Small intestine (tissue), 7 donors: ENCODE data around the gene CABLES1. TPM values are rescaled to one million over a fixed set of nuclear protein-coding genes. Genes with fewer than 3 reads are reported as not detected.

Source experiments
- DNase-seq, 2 donors: peaks; one replicate each; pipeline versions ENCODE4 v3.0.0 to v3.0.0-alpha.2; 2013
- FAIRE-seq: peaks from 2 replicates; lab custom pipeline; 2012; peaks lifted over from hg19 to GRCh38; lab: Jason Lieb, UNC
- H3K27ac ChIP-seq, 3 donors: one replicate each; pipeline ENCODE4 v1.5.1; 2013; ENCODE audit warnings: low read length in 2 of 3, mild to moderate bottlenecking in 2 of 3, control low read depth in 1 of 3, inconsistent platforms in 1 of 3, low read depth in 1 of 3, moderate library complexity in 1 of 3
- H3K27me3 ChIP-seq, 3 donors: one replicate each; pipeline ENCODE4 v1.6.1; 2013; ENCODE audit warnings: low read length in 3 of 3, inconsistent platforms in 1 of 3; ENCODE audit not compliant: control insufficient read depth in 3 of 3, insufficient read depth in 3 of 3
- H3K36me3 ChIP-seq, 3 donors: one replicate each; pipeline ENCODE4 v1.6.1; 2013; ENCODE audit warnings: low read length in 3 of 3, inconsistent platforms in 1 of 3, low read depth in 1 of 3, mild to moderate bottlenecking in 1 of 3, moderate library complexity in 1 of 3; ENCODE audit not compliant: control insufficient read depth in 3 of 3, insufficient read depth in 2 of 3
- H3K4me1 ChIP-seq, 3 donors: one replicate each; pipeline ENCODE4 v1.6.1; 2013; ENCODE audit warnings: low read length in 2 of 3, inconsistent platforms in 1 of 3, low read depth in 1 of 3, mild to moderate bottlenecking in 1 of 3, moderate library complexity in 1 of 3; ENCODE audit not compliant: control insufficient read depth in 3 of 3, insufficient read depth in 2 of 3
- H3K4me3 ChIP-seq, 3 donors: one replicate each; pipeline ENCODE4 v1.5.1; 2013; ENCODE audit warnings: low read length in 3 of 3, control low read depth in 1 of 3, inconsistent platforms in 1 of 3, low read depth in 1 of 3, mild to moderate bottlenecking in 1 of 3, moderate library complexity in 1 of 3
- H3K9me3 ChIP-seq, 2 donors: one replicate each; pipeline ENCODE4 v1.6.1; 2013; ENCODE audit warnings: low read depth in 1 of 2, low read length in 1 of 2; ENCODE audit not compliant: control insufficient read depth in 2 of 2, insufficient read depth in 1 of 2
- WGBS, 3 donors: extraction: QIAGEN DNeasy Blood & Tissue Kit; methylation state at CpG; one replicate each; pipeline ENCODE4 v1.1.7; 2013; 5-methylcytosine and 5-hydroxymethylcytosine counted together
- polyA plus RNA-seq, 4 donors: library from polyadenylated mRNA; stranded (reverse) in 3 of 4; unstranded in 1 of 4; fragments of 200-250 nt in 3 of 4; fragments of 120-200 nt in 1 of 4; gene quantifications; one replicate each; pipeline versions ENCODE4 v1.2.1 to v1.2.3, GENCODE V29; 2013
- donor health status: healthy with polysubstance abuse.
- donor health status: control.
- donor health status: control.
- donor health status: Bipolar disorder and iron deficiency.
- donor health status: healthy.

CABLES1 gene
- polyA plus RNA-seq, 4 donors = 6.9 to 11.7 (median 8.5) TPM

DNA sequence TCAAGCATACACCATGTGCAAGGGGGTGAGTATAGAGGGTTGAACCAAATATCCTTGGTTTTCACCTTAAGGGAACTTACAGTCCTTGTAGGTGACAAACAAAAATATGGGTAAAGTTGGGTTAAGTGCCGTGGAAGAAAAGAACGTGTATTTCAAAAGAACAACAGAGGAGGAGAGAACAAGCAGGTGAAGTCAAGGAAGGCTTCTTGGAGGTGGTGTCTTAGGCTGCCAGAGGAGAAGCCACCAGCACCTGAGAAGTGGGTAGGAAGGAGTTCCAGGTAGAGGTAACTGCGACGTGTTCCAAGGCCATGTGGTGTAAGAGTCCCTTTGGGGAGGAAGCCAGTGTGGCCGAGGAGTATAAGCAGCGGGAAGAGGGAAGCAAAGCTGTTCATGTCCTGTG, 27.2 kb downstream of the CABLES1 start:
- no peaks in the 10 kb centered on the region for H3K27me3 ChIP-seq
- H3K4me1 ChIP-seq = peaks cover 0 to 14% (median 3%) of the 10 kb centered on the region in 3 donors
- DNase-seq (no peak), FAIRE-seq (no peak)
- H3K4me3 ChIP-seq = no peak overlapping the region
- 88 to 93% (median 92%) methylated on average over 6 of the region's 6 CpGs for WGBS, 3 donors
- no peak overlapping the region for H3K27ac ChIP-seq
- H3K9me3 ChIP-seq = no peaks in the 10 kb centered on the region
- no peaks in the 10 kb centered on the region for H3K36me3 ChIP-seq

DNA sequence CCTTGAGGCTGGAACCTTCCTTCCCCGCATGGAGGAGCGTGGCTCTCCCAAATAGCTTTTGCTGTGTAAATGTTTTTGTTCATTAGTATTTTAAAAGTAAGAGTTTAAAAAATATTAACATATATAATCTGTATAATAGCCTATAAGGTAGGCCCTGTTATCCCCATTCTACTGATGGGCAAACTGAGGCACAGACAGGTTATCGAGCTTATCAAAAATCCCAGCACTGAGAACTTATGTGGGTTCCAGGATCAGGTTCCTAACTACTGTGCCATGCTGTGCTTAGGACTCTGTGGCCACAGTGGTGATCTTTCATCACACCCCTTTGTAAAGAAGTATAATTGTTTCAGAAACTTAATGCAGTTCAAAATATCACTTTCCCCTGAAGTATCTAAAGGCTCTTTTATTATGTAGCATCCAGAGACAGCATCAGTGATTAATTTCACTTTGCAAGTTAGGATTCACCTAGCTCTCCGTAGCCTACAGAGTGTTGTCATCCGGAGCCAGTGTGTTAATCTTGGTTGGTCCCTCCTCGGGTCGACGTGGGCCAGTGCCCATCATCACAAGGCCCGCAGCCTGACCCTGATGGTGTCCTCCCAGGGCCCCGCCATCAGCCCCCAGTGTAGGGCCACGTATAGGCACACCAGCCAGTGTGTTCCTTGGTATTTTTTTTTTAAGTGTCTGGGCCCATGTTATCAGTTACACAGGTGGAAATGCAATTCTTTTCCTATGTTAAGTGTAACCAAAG, 28.7 kb downstream of the CABLES1 start:
- Histone ChIP-seq H3K9me3 (no peaks in the 10 kb centered on the region), H3K36me3 (peaks cover 0 to 6% (median 3%) of the 10 kb centered on the region in 3 donors), H3K4me3 (no peak overlapping the region), H3K27ac (no peak overlapping the region), H3K4me1 (peaks cover 0 to 11% (median 3%) of the 10 kb centered on the region in 3 donors), H3K27me3 (no peaks in the 10 kb centered on the region)
- whole genome bisulfite sequencing, 3 donors = 81 to 86% (median 82%) methylated on average over 11 of the region's 11 CpGs
- DNase-seq = no peak
- no peak for FAIRE-seq

DNA sequence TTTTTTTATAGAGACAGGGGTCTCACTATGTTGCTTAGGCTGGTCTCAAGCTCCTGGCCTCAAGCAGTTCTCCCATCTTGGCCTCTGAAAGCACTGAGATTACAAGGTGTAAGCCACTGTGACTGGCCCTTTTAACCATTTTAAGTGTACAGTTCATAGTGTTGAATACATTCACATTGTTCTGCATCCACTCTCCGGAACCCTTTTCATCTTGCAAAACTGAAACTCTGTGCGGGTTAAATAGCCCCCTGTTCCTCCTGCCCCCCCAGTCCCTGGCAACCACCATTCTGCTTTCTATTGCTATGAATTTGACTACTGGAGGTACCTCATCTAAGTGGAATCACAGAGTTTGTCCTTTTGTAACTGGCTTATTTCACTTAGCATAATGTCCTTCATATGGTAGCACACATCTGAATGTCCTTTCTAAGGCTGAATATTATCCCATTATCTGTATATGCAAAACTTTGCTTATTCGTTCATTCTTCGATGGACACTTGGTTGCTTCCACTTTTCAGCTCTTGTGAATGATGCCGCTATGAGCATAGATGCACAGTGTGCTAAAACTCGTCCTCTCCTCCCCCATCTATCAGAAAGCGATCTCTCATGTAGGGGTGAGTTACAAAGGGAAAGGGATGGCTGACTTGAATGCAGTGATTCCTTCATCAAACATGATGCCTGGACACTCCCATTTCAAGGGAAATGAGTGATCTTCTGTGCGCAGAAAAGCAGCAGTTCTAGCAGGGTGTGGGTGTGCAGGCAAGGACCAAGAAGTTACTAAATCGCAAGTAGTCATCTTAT, 30.2 kb downstream of the CABLES1 start:
- Histone ChIP-seq H3K4me1 (peaks cover 0 to 6% (median under 1%) of the 10 kb centered on the region in 3 donors), H3K27ac (no peak overlapping the region), H3K36me3 (peaks cover 0 to 6% (median 3%) of the 10 kb centered on the region in 3 donors), H3K9me3 (no peaks in the 10 kb centered on the region), H3K27me3 (no peaks in the 10 kb centered on the region), H3K4me3 (no peak overlapping the region)
- FAIRE-seq = no peak
- WGBS, 3 donors = 92 to 97% (median 93%) methylated on average over 9 of the region's 9 CpGs
- no peak for DNase-seq

DNA sequence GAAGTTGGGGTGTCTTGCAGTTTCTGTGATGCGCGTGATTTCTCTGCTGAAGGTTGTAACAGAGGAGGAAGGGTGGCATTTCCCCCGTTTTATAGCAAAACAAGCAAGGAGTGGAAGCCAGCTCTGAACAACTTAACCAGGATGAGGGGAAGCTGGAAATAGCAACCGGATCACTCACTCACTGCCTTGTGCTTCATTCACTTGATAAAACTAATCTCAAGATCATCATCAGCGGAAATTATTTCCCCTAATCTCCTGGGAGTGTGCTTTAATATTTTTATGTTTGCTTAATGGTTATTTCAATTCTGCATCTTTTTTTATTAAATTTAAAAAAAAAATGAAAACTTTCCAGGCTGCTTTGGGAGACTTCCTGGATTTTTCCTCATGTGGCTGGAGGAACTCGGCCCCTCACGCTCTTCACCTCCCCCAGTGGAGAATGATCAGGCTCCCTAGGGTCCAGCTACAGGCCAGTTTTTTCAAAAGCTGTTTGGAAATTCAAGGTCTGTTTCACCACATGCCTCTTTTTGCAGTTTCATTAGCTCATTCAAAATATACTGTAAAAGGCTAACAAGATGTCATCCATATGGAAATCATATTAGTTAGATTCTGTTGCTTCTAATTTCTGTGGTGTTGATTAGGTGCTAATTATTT, 31.7 kb downstream of the CABLES1 start:
- 66 to 77% (median 76%) methylated on average over 7 of the region's 7 CpGs for WGBS, 3 donors
- FAIRE-seq (no peak), DNase-seq (no peak)
- Histone ChIP-seq H3K27ac (no peak overlapping the region), H3K36me3 (peaks cover 0 to 6% (median 3%) of the 10 kb centered on the region in 3 donors), H3K4me3 (no peak overlapping the region), H3K27me3 (no peaks in the 10 kb centered on the region), H3K4me1 (no peaks in the 10 kb centered on the region), H3K9me3 (no peaks in the 10 kb centered on the region)

DNA sequence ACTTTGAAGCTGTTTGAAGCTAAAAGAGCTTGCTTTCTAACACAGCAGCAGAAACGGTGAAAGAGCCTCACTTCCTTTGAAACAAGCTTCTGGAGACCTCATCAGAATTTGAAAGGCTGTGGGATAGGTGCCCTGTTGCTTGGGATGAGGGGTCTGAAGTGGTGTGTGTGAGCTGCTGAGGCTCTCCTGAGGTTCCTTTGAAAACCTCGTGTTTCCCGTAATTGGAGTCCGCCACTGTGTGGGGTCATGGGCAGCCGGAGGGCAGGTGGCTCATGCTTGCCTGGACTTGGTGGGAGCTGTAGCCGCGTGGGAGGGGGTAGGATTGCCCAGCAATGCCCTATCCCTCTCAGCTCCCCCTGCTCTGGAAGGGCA, 34.4 kb downstream of the CABLES1 start:
- 74 to 93% (median 88%) methylated on average over 7 of the region's 7 CpGs for WGBS, 3 donors
- FAIRE-seq = no peak
- Histone ChIP-seq H3K4me3 (no peak overlapping the region), H3K36me3 (peaks cover 0 to 6% (median 3%) of the 10 kb centered on the region in 3 donors), H3K4me1 (no peaks in the 10 kb centered on the region), H3K9me3 (no peaks in the 10 kb centered on the region), H3K27ac (no peak overlapping the region), H3K27me3 (no peaks in the 10 kb centered on the region)
- DNase-seq = no peak

DNA sequence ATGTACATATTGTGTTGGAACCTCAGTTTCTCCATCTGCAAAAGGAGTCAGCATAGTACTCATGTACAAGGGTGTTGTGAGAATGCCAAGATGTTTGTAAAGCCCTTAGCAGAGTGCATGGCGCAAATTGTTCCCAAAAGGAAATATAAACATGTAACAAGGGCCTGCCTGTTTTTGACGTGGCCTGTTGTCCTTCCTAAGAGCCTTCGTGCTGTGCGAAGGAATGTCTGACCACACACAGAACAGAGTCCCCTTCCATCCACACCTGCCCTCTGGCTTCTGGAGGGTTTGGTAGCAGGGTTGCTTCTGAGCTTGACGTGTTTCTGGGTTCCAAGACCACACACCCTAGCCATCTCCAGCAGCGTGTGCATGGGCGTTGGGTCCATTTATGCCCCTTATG, 34.9 kb downstream of the CABLES1 start:
- Histone ChIP-seq H3K27me3 (no peaks in the 10 kb centered on the region), H3K4me1 (no peaks in the 10 kb centered on the region), H3K27ac (no peak overlapping the region), H3K9me3 (no peaks in the 10 kb centered on the region), H3K4me3 (no peak overlapping the region), H3K36me3 (peaks cover 0 to 6% (median 3%) of the 10 kb centered on the region in 3 donors)
- DNase-seq (no peak), FAIRE-seq (no peak)
- WGBS, 3 donors = 86 to 95% (median 91%) methylated on average over 7 of the region's 7 CpGs

DNA sequence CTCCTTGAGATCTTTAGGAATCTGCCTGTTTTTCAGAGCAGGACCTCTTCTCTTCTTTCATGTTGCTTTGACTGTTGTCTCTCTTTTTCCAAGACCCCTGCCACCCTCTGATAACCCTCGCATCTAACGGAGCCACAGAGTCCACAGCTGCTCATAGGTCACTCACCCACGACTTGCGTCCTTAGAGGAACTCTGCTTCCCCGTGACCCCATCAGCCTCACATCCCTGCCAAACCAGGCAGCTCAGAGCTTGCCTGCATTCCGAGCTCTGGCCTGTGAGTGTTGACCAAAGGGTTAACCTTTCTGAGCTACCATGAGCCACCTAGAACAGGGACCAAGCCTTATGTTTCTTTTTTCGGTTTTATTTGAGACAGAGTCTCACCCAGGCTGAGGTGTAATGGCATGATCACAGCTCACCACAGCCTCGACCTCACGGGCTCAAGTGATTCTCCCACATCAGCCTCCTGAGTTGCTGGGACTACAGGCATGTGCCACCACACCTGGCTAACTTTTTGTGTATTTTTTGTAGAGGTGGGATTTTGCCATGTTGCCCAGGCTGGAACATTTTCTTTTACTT, 36.4 kb downstream of the CABLES1 start:
- Histone ChIP-seq H3K36me3 (peaks cover 0 to 6% (median 3%) of the 10 kb centered on the region in 3 donors), H3K27ac (no peak overlapping the region), H3K27me3 (no peaks in the 10 kb centered on the region), H3K4me3 (no peak overlapping the region), H3K4me1 (no peaks in the 10 kb centered on the region), H3K9me3 (no peaks in the 10 kb centered on the region)
- DNase-seq (no peak), FAIRE-seq (no peak)
- WGBS, 3 donors = 82 to 86% (median 85%) methylated on average over 9 of the region's 9 CpGs
